Gastrocnemius medialis (tissue), 4 donors: ENCODE results near the gene RNF167. TPM values are rescaled to one million over a fixed set of nuclear protein-coding genes. Genes with fewer than 3 reads are reported as not detected.

ENCODE experiments used
- ATAC-seq, 2 donors: fragments of 150-250 bp; one replicate each; pipeline ENCODE4 v1.9.1; 2016
- DNase-seq, 2 donors: peaks; one replicate each; pipeline ENCODE4 v3.0.0-alpha.2; 2019
- H3K27ac ChIP-seq, 4 donors: fragments of 200-600 bp; sonication (generic); 1 replicate in 1 of 4; 2 replicates in 3 of 4; pipeline ENCODE4 v1.5.1; 2016 to 2018; ENCODE audit warnings: mild to moderate bottlenecking in 2 of 4, moderate library complexity in 1 of 4
- H3K27me3 ChIP-seq, 3 donors: fragments of 200-600 bp; sonication (generic) in 2 of 3; 1 replicate in 1 of 3; 2 replicates in 2 of 3; pipeline versions ENCODE4 v1.5.1 to v1.6.0; 2016 to 2019; ENCODE audit warnings: mild to moderate bottlenecking in 1 of 3, moderate library complexity in 1 of 3
- H3K36me3 ChIP-seq, 2 donors: fragments of 200-600 bp; sonication (generic) in 1 of 2; one replicate each; pipeline ENCODE4 v1.5.1; 2017 to 2018
- H3K4me1 ChIP-seq, 2 donors: fragments of 200-600 bp; sonication (generic) in 1 of 2; one replicate each; pipeline ENCODE4 v1.5.1; 2016 to 2017; ENCODE audit warnings: mild to moderate bottlenecking in 2 of 2
- H3K4me3 ChIP-seq, 4 donors: fragments of 200-600 bp; sonication (generic) in 3 of 4; 1 replicate in 1 of 4; 2 replicates in 3 of 4; pipeline ENCODE4 v1.5.1; 2016 to 2019; ENCODE audit warnings: mild to moderate bottlenecking in 2 of 4
- H3K9me3 ChIP-seq, 3 donors: fragments of 200-600 bp; sonication (generic) in 2 of 3; 1 replicate in 1 of 3; 2 replicates in 2 of 3; pipeline ENCODE4 v1.5.1; 2016 to 2019
- CTCF ChIP-seq, 5 experiments: fragments of 450-650 bp in 3 of 5; fragments of 200-600 bp in 2 of 5; sonication (generic) in 2 of 5; IDR thresholded peaks in 4 of 5; conservative IDR thresholded peaks in 1 of 5; 1 replicate in 4 of 5; 2 replicates in 1 of 5; pipeline ENCODE4 v1.5.1; 2016 to 2019; ENCODE audit warnings: antibody characterized with exemption in 5 of 5, mild to moderate bottlenecking in 3 of 5, moderate library complexity in 3 of 5
- POLR2A ChIP-seq, 2 donors: fragments of 450-650 bp; IDR thresholded peaks; one replicate each; pipeline ENCODE4 v1.6.1; 2017; ENCODE audit warnings: antibody characterized with exemption in 2 of 2, mild to moderate bottlenecking in 2 of 2, moderate library complexity in 2 of 2
- in situ Hi-C, 4 donors: fragments of 200-750 bp; cut with MboI; loops; one replicate each; pipeline versions ENCODE4 v1.15.0 to v1.8.0; 2017; ENCODE audit warnings: low sequenced_read_pairs in 4 of 4
- intact Hi-C: fragments of 100-400 bp; cut with DNase I; formaldehyde crosslinking; loops from one replicate; pipeline ENCODE4 v1.15.1; 2023; ENCODE audit warnings: low total_unique reads
- total RNA-seq, 4 donors: library from RNA; depleted of rRNA; stranded (reverse); fragments of >200 nt; gene quantifications; one replicate each; pipeline versions ENCODE4 v1.1.0 to v1.2.3, GENCODE V29; 2016

The RNF167 gene
- total RNA-seq, 4 donors from 2014 or later, result 51.2 to 99.5 (median 75.2) TPM

- in situ Hi-C loops, result loop anchor here in 1 of 4 donors (5.0 kb wide), 1 partner anchor 44 kb away; no protein-coding TSS in a partner anchor
Measured at GRCh38 chr17:4938069-4938491, 2.0 kb upstream of the RNF167 start.

DNA sequence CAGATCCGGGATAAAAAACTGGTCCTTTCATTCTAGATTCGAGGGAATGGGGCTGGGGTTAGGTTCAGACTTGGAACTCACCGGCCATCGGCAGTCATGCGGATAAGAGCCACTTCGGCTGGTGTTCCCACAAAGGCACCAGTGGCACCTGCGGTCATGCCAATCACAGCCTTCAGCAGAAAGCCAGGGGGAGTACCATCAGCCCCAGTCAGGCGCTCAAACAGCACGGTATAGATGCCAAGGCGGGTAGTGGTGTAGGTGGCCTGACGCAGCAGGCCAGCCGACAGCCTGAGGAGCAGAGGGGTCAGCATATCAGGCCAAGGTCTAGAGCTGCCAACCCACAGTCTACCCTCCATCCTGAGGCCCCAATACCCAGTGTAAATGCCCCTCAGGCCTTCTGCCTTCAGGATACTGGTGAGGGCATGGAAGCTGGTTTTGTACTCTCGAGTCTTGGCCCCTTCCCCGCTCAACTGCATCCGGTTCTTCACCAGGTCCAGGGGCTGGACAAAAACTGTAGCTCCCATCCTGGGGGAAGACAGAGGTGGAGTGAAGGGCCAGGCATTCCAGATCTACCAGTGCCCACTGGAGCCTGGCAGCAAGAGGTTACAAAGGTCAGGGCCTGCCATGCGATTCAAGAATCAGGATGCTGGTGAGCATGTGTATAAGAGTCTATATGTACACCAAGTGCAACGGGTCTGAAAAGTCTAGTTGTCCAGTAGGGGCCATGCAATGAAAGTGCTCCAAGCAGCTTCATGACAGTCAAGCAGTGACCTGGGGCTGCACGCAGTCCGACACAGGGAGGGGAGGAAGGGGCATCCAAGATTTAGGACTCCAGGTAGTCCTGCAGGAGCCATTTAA, 1.2 kb upstream of the RNF167 start:
- Histone ChIP-seq H3K4me1 (peaks cover 45 to 51% of the 10 kb centered on the region in 2 donors), H3K9me3 (no peaks in the 10 kb centered on the region), H3K27ac (peak overlapping the region; percentile 94 to 97 (median 94)), H3K27me3 (no peaks in the 10 kb centered on the region), H3K4me3 (peak overlapping the region; percentile 91 to 98 (median 92)), H3K36me3 (peaks cover 0 to 36% of the 10 kb centered on the region in 2 donors)
- TF ChIP-seq CTCF (IDR thresholded peaks at IDR 0.05 in 4 of 5, conservative IDR thresholded peaks at IDR 0.05 in 1 of 5), result no peak
- peak in 1 of 2 donors; percentile 16 for TF ChIP-seq POLR2A (IDR thresholded peaks at IDR 0.05)
- ATAC-seq (peak in 1 of 2 donors; percentile 2), DNase-seq (peak in 1 of 2 donors; percentile 68)
- intact Hi-C loops, result loop anchor here (2.0 kb wide), 1 partner anchor 30 kb away; no protein-coding TSS in a partner anchor
- in situ Hi-C loops, result loop anchor here in 1 of 4 donors (5.0 kb wide), 1 partner anchor 43 kb away; no protein-coding TSS in a partner anchor

More at GRCh38 chr17:4938069-4938491, 2.0 kb upstream of the RNF167 start:
- H3K4me1 ChIP-seq, result peaks cover 46 to 53% of the 10 kb centered on the region in 2 donors
- peak overlapping the region; percentile 94 to 97 (median 94) for H3K27ac ChIP-seq
- no peak for DNase-seq
- ATAC-seq, result no peak
- H3K4me3 ChIP-seq, result peak overlapping the region in 2 of 4 donors; percentile 91 to 92
- intact Hi-C loops, result loop anchor here (2.0 kb wide), 1 partner anchor 29 kb away; no protein-coding TSS in a partner anchor
- H3K9me3 ChIP-seq, result no peaks in the 10 kb centered on the region
- H3K27me3 ChIP-seq, result no peaks in the 10 kb centered on the region
- TF ChIP-seq POLR2A (IDR thresholded peaks at IDR 0.05), result no peak
- TF ChIP-seq CTCF (IDR thresholded peaks at IDR 0.05 in 4 of 5, conservative IDR thresholded peaks at IDR 0.05 in 1 of 5), result no peak
- peaks cover 0 to 28% of the 10 kb centered on the region in 2 donors for H3K36me3 ChIP-seq

GRCh38 chr17:4939546-4939795, 597 bp upstream of the RNF167 start:
- in situ Hi-C loops, result loop anchor here in 1 of 4 donors (5.0 kb wide), 1 partner anchor 43 kb away; no protein-coding TSS in a partner anchor
- no peak for TF ChIP-seq POLR2A (IDR thresholded peaks at IDR 0.05)
- TF ChIP-seq CTCF (IDR thresholded peaks at IDR 0.05 in 4 of 5, conservative IDR thresholded peaks at IDR 0.05 in 1 of 5), result no peak
- Histone ChIP-seq H3K27me3 (no peaks in the 10 kb centered on the region), H3K27ac (peak overlapping the region; percentile 94 to 97 (median 94)), H3K36me3 (peaks cover 0 to 42% of the 10 kb centered on the region in 2 donors), H3K4me1 (peaks cover 40 to 45% of the 10 kb centered on the region in 2 donors), H3K4me3 (peak overlapping the region; percentile 91 to 98 (median 92)), H3K9me3 (no peaks in the 10 kb centered on the region)
- ATAC-seq, result peak in 1 of 2 donors; percentile 1
- no peak for DNase-seq
- intact Hi-C loops, result loop anchor here (2.0 kb wide), 1 partner anchor 31 kb away; no protein-coding TSS in a partner anchor

DNA sequence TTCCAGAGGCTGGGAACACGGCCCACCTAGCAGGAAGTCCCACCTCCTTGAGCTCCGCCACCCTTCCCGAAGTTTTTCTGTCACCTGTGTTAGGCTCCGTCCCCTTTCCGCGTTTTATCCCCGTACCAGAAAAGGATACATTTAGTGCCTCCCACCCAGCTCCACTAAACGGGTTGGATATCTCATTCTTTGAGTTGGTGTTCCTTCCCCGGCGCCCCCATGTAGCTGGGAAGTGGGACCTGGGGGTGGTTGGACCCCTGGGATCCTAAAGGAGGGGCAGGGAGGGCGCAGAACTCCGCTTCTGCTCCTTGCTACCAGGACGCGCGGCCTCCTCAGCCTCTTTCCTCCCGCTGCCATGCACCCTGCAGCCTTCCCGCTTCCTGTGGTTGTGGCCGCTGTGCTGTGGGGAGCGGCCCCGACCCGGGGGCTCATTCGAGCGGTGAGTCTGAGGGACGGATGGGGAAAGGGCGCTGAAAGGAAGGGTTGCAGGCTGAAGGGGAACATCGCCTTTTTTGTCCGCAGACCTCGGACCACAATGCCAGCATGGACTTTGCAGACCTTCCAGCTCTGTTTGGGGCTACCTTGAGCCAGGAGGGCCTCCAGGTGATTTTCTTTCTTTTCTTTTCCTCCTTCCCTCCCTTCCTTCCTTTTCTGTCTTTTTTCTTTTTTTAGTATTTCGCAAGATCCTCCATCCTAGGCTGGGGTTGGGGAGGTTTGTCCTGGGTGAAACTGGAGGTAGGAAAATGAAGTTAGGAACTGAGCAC, 669 bp downstream of the RNF167 start:
- Histone ChIP-seq H3K36me3 (peaks cover 0 to 48% of the 10 kb centered on the region in 2 donors), H3K27me3 (no peaks in the 10 kb centered on the region), H3K4me3 (peak overlapping the region; percentile 91 to 98 (median 92)), H3K4me1 (peaks cover 50 to 55% of the 10 kb centered on the region in 2 donors), H3K27ac (peak overlapping the region; percentile 94 to 97 (median 94)), H3K9me3 (no peaks in the 10 kb centered on the region)
- intact Hi-C loops (loop anchor here (2.0 kb wide), 3 partner anchors 26 to 60 kb away; partner anchors contain the start of genes CAMTA2 and SPAG7), in situ Hi-C loops (no loop called here)
- no peak for TF ChIP-seq POLR2A (IDR thresholded peaks at IDR 0.05)
- no peak for TF ChIP-seq CTCF (IDR thresholded peaks at IDR 0.05 in 4 of 5, conservative IDR thresholded peaks at IDR 0.05 in 1 of 5)
- DNase-seq (peak; percentile 82 to 90), ATAC-seq (peak in 1 of 2 donors; percentile 78)
